HepG2 (cell line): ENCODE measurements around the gene COX4I2. TPM values are rescaled to one million over a fixed set of nuclear protein-coding genes. Genes with fewer than 3 reads are reported as not detected.

Experiments
- FOXJ3 ChIP-seq: sonication (generic); formaldehyde crosslinking; IDR thresholded peaks from 2 replicates; pipeline ENCODE4 v1.4.0; 2020; ENCODE audit warnings: missing genetic modification reagents, mild to moderate bottlenecking, borderline replicate concordance
- KDM1A ChIP-seq: IDR thresholded peaks from 2 replicates; pipeline ENCODE4 v1.6.1; 2016; ENCODE audit warnings: missing compliant biosample characterization
- SMAD1 ChIP-seq: sonication (generic); formaldehyde crosslinking; IDR thresholded peaks from 2 replicates; pipeline ENCODE4 v1.4.0; 2020; ENCODE audit warnings: missing genetic modification reagents, low read depth, mild to moderate bottlenecking, borderline replicate concordance
- ZNF3 ChIP-seq: IDR thresholded peaks from 2 replicates; pipeline ENCODE4 v1.7.0; 2017; ENCODE audit warnings: inconsistent platforms
- ZNF562 ChIP-seq: sonication (generic); formaldehyde crosslinking; IDR thresholded peaks from 2 replicates; pipeline ENCODE4 v1.8.0; 2022; ENCODE audit warnings: missing genetic modification reagents, borderline replicate concordance
- ZNF563 ChIP-seq: sonication (generic); formaldehyde crosslinking; IDR thresholded peaks from 2 replicates; pipeline ENCODE4 v1.8.0; 2022; ENCODE audit warnings: mild to moderate bottlenecking, moderate library complexity, missing genetic modification reagents
- ZNF879 ChIP-seq: sonication (generic); formaldehyde crosslinking; IDR thresholded peaks from 2 replicates; pipeline ENCODE4 v1.8.1; 2023; ENCODE audit warnings: missing genetic modification reagents
- polyA plus RNA-seq, 8 experiments: library from polyadenylated mRNA; depleted of rRNA in 3 of 8; stranded (reverse) in 7 of 8; unstranded in 1 of 8; fragments of >200 nt; fragmentation: Illumina TruSeq in 4 of 8; extraction: Trizol in 4 of 8; gene quantifications; 2 replicates each; pipeline versions ENCODE4 v1.2.1 to v1.2.3, GENCODE V29; 2011 to 2016; ENCODE audit warnings: low read depth in 4 of 8, missing spikeins in 1 of 8, mixed read lengths in 1 of 8; ENCODE audit not compliant: insufficient read depth in 1 of 8
- total RNA-seq, 5 experiments: library from RNA; depleted of rRNA; stranded (reverse); fragments of >200 nt; fragmentation: Illumina TruSeq; extraction: Trizol; gene quantifications; 2 replicates each; pipeline ENCODE4 v1.2.3, GENCODE V29; 2016; ENCODE audit warnings: low read depth in 1 of 5
- TF ChIP-seq, protein P1 (sequence below): sonication (generic); formaldehyde crosslinking; IDR thresholded peaks from 2 replicates; pipeline ENCODE4 v1.4.0; 2020; ENCODE audit warnings: missing genetic modification reagents
- TF ChIP-seq, protein P2 (sequence below), 2 experiments: sonication (generic) in 1 of 2; formaldehyde crosslinking in 1 of 2; IDR thresholded peaks; 2 replicates each; pipeline versions ENCODE4 v1.4.0 to v1.6.1; 2018 to 2020; ENCODE audit warnings: missing genetic modification reagents in 2 of 2, borderline replicate concordance in 1 of 2, low read depth in 1 of 2, mild to moderate bottlenecking in 1 of 2, missing biosample characterization in 1 of 2
- TF ChIP-seq, protein P3 (sequence below): sonication (generic); formaldehyde crosslinking; IDR thresholded peaks from 2 replicates; pipeline ENCODE4 v1.4.0; 2020; ENCODE audit warnings: missing genetic modification reagents
- TF ChIP-seq, protein P4 (sequence below): sonication (generic); formaldehyde crosslinking; IDR thresholded peaks from 2 replicates; pipeline ENCODE4 v1.8.1; 2023; ENCODE audit warnings: mild to moderate bottlenecking, missing genetic modification reagents
- TF ChIP-seq, protein P5 (sequence below): sonication (generic); formaldehyde crosslinking; IDR thresholded peaks from 2 replicates; pipeline ENCODE4 v1.5.1; 2020; ENCODE audit warnings: mild to moderate bottlenecking, missing genetic modification reagents, moderate library complexity
- TF ChIP-seq, protein P6 (sequence below): sonication (generic); formaldehyde crosslinking; IDR thresholded peaks from 2 replicates; pipeline ENCODE4 v1.5.0; 2020; ENCODE audit warnings: missing genetic modification reagents, mild to moderate bottlenecking, borderline replicate concordance

Gene COX4I2
- total and polyA plus RNA-seq, 2 of the 13 experiments (the other 11 are each of a cell fraction or from before 2014, with no cell fraction given): 1.1 TPM; not detected in 1

DNA sequence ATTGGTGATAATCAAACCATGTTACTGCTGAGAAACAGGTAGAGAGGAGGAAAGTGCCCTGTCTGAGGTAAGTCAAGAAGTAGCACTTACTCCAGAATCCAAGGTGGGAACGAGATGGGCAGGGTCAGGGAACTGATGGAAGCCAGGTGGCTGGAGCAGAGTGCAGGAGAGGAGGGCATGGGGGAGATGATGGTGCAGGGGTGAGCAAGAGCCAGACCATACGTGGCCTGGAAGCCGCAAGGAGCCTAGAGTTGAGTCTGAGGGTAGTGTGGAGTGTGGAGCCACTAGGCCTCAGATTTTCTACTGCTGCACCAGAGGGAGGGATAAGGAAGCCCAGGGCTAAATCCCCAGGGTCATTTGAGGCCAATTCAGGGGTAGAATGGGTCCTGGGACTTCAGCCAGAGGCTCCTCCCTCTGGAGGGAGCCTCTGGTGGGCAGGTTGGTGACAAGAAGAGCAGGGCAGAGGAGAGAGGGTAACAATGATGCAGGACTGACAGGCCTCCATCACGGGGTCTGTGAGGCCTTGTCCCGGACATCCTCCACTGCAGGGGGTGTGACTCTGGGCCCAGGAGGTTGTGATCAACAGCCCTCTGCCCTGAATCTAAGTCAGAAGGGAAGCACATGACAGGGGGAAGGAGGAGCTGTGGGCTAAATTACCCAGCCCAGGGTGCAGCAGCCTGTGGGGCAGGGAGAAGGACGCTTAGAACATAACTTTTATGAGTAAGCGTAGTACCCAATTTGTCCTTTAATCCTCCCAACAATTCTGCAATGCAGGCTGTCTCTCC lies 28.7 kb downstream of the COX4I2 start (continued):
- TF ChIP-seq, protein P1, sequence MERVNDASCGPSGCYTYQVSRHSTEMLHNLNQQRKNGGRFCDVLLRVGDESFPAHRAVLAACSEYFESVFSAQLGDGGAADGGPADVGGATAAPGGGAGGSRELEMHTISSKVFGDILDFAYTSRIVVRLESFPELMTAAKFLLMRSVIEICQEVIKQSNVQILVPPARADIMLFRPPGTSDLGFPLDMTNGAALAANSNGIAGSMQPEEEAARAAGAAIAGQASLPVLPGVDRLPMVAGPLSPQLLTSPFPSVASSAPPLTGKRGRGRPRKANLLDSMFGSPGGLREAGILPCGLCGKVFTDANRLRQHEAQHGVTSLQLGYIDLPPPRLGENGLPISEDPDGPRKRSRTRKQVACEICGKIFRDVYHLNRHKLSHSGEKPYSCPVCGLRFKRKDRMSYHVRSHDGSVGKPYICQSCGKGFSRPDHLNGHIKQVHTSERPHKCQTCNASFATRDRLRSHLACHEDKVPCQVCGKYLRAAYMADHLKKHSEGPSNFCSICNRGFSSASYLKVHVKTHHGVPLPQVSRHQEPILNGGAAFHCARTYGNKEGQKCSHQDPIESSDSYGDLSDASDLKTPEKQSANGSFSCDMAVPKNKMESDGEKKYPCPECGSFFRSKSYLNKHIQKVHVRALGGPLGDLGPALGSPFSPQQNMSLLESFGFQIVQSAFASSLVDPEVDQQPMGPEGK: no peak
- TF ChIP-seq, protein P2, sequence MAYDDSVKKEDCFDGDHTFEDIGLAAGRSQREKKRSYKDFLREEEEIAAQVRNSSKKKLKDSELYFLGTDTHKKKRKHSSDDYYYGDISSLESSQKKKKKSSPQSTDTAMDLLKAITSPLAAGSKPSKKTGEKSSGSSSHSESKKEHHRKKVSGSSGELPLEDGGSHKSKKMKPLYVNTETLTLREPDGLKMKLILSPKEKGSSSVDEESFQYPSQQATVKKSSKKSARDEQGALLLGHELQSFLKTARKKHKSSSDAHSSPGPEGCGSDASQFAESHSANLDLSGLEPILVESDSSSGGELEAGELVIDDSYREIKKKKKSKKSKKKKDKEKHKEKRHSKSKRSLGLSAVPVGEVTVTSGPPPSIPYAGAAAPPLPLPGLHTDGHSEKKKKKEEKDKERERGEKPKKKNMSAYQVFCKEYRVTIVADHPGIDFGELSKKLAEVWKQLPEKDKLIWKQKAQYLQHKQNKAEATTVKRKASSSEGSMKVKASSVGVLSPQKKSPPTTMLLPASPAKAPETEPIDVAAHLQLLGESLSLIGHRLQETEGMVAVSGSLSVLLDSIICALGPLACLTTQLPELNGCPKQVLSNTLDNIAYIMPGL (CRISPR knock-in tag; IDR thresholded peaks at IDR 0.05; ENCODE audit: borderline replicate concordance in 1 of 2, low read depth in 1 of 2): 0 out of 4 replicates have a peak, but pooled peaks of 1 of the 2 experiments have one; percentile 29
- TF ChIP-seq ZNF562 (CRISPR knock-in tag) (no peak), ZNF879 (no peak), ZNF3 (CRISPR knock-in tag) (no peak), FOXJ3 (CRISPR knock-in tag) (no peak), KDM1A (CRISPR knock-in tag) (no peak), SMAD1 (CRISPR knock-in tag) (0 out of 2 replicates have a peak, but pooled peaks have one; percentile 40), ZNF563 (CRISPR knock-in tag) (no peak)
- TF ChIP-seq, protein P3, sequence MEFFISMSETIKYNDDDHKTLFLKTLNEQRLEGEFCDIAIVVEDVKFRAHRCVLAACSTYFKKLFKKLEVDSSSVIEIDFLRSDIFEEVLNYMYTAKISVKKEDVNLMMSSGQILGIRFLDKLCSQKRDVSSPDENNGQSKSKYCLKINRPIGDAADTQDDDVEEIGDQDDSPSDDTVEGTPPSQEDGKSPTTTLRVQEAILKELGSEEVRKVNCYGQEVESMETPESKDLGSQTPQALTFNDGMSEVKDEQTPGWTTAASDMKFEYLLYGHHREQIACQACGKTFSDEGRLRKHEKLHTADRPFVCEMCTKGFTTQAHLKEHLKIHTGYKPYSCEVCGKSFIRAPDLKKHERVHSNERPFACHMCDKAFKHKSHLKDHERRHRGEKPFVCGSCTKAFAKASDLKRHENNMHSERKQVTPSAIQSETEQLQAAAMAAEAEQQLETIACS (CRISPR knock-in tag): 0 out of 2 replicates have a peak, but pooled peaks have one; percentile 18
- TF ChIP-seq, protein P4, sequence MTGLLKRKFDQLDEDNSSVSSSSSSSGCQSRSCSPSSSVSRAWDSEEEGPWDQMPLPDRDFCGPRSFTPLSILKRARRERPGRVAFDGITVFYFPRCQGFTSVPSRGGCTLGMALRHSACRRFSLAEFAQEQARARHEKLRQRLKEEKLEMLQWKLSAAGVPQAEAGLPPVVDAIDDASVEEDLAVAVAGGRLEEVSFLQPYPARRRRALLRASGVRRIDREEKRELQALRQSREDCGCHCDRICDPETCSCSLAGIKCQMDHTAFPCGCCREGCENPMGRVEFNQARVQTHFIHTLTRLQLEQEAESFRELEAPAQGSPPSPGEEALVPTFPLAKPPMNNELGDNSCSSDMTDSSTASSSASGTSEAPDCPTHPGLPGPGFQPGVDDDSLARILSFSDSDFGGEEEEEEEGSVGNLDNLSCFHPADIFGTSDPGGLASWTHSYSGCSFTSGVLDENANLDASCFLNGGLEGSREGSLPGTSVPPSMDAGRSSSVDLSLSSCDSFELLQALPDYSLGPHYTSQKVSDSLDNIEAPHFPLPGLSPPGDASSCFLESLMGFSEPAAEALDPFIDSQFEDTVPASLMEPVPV (CRISPR knock-in tag): no peak; the same call in 1 of the 2 replicates
- TF ChIP-seq, protein P5, sequence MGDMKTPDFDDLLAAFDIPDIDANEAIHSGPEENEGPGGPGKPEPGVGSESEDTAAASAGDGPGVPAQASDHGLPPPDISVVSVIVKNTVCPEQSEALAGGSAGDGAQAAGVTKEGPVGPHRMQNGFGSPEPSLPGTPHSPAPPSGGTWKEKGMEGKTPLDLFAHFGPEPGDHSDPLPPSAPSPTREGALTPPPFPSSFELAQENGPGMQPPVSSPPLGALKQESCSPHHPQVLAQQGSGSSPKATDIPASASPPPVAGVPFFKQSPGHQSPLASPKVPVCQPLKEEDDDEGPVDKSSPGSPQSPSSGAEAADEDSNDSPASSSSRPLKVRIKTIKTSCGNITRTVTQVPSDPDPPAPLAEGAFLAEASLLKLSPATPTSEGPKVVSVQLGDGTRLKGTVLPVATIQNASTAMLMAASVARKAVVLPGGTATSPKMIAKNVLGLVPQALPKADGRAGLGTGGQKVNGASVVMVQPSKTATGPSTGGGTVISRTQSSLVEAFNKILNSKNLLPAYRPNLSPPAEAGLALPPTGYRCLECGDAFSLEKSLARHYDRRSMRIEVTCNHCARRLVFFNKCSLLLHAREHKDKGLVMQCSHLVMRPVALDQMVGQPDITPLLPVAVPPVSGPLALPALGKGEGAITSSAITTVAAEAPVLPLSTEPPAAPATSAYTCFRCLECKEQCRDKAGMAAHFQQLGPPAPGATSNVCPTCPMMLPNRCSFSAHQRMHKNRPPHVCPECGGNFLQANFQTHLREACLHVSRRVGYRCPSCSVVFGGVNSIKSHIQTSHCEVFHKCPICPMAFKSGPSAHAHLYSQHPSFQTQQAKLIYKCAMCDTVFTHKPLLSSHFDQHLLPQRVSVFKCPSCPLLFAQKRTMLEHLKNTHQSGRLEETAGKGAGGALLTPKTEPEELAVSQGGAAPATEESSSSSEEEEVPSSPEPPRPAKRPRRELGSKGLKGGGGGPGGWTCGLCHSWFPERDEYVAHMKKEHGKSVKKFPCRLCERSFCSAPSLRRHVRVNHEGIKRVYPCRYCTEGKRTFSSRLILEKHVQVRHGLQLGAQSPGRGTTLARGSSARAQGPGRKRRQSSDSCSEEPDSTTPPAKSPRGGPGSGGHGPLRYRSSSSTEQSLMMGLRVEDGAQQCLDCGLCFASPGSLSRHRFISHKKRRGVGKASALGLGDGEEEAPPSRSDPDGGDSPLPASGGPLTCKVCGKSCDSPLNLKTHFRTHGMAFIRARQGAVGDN (CRISPR knock-in tag): peak; percentile 67
- TF ChIP-seq, protein P6, sequence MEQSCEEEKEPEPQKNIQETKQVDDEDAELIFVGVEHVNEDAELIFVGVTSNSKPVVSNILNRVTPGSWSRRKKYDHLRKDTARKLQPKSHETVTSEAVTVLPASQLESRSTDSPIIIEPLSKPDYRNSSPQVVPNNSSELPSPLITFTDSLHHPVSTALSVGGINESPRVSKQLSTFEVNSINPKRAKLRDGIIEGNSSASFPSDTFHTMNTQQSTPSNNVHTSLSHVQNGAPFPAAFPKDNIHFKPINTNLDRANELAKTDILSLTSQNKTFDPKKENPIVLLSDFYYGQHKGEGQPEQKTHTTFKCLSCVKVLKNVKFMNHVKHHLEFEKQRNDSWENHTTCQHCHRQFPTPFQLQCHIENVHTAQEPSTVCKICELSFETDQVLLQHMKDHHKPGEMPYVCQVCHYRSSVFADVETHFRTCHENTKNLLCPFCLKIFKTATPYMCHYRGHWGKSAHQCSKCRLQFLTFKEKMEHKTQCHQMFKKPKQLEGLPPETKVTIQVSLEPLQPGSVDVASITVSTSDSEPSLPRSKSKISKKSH (CRISPR knock-in tag): no peak
